ENCODE data around the gene RELN.

Gene RELN

GRCh38 chr7:103777440-103777839 lies 212.0 kb downstream of the RELN start:
- DNase-seq: no peak

DNA sequence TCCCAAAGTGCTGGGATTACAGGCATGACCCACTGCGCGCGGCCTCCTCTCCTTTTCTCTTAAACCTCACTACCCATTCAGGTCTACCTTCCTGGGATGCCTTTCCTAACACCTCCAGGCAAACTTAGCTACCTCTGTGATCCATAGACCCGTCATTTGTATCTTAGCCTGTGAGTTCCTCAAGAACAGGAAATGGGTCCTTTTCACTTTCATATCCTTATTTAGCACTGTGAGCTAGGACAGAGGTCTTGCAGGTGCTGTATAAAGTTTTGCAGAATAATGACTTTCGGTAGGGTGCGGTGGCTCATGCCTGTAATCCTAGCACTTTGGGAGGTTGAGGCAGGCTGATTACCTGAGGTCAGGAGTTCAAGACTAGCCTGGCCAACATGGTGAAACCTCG lies 215.7 kb downstream of the RELN start:
- no peak for DNase-seq

DNA sequence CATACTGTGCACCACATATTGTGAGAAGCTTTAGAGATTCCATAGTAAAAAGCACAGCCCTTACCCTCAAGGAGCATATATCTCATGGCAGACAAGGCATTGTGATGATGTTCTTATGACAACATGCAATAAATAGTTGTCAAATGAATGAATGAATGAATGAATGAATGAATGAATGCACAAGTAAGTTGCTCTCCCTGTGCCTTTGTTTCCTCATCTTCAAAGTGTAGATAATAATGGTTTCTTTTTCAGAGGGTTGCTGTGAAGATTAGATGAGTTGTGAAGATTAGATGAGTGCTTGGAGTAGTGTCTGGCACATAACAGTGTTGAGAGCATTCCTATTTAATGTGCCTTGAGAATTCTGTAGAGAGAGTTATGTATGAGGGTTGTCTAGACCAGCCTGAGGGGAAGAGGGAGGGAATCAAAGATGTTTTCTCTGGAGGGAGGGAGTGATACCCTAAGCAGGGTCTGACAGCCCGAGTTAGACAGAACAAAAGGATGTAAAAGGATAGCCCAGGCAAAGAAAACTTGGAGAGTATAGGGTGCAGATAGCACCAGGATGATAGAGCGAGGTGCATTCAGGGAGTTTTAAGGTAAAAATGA lies 217.2 kb downstream of the RELN start:
- DNase-seq: no peak

DNA sequence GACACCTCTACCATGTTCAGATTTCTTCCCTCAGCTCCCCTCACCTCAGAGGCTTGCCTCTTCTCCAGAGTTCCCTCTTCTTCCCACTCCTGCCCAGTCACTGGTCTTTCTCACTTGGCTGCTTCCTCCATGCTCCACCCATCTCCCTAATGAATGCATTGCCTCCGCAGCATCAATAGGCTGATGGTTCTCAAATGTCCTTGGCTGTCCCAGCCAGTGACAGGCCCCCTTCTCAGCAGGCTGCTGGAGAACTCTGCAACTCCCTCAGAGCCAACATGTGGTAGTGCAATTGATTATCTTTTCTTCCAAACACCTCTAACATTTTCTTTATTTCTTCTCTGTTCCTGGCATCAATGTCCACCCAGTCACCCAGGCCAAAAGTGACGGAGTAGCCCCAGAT lies 218.2 kb downstream of the RELN start:
- no peak for DNase-seq

- no peak for DNase-seq
Observed at GRCh38 chr7:103766660-103767059, 222.8 kb downstream of the RELN start.

DNA sequence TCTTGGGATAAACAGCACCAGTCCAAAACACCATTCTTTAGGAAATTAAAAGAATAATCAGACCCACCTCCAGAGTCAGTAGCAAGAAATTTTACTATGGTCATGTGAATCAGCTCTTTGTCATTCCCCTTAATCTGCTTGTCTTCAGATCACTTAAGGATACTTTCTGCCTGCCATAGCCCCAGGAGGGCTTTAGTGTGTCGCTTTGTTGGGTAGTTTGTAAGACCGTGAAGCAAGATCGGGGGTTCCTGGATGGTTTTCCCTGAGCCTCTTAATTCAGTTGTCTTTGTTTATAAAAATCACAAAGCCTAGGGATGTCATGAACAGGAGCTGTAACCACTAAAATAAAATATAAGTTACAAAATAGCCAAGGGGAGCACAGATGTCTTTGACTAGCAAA lies 223.6 kb downstream of the RELN start:
- DNase-seq: no peak

GRCh38 chr7:103764901-103765300 lies 224.6 kb downstream of the RELN start:
- no peak for DNase-seq

DNA sequence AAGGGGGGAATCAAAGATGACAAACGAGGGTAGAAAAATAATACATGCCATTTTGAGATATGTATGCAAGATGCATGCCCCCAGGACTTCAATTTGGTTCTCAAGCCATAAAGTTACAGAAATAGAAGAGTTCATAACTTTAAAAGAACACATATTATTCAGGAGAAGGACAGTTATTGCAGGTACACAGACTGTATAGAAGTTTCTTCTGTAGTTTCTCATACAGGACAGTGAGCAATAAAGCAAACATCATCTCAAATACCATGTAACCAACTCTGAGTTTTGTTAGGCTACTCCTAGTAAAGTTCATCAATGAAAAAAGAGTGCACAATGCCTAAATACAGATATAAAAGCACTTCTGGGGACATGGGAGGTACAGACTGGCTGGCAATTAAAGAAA lies 226.6 kb downstream of the RELN start:
- DNase-seq: no peak

GRCh38 chr7:103762065-103762760 lies 227.2 kb downstream of the RELN start:
- no peak for DNase-seq

DNA sequence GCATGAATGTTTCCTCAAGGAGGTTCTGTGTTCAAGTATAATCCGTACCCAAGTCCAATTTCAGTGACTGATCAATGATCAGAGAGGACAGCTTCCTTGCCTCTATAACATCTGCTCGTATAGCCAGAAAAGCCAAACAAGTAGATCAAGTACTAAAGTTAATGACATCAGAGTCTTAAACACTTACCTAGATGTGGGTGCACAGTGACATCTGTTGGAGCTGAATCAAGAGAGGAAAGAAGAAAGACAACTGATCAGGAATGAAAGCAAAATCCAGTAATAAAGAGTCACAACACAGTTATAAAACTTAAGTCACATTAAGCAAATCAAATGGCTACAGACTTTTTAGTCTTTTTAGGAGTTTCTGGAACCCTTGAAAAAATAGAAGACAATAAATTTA lies 236.5 kb downstream of the RELN start:
- DNase-seq: no peak

GRCh38 chr7:103751311-103751880 lies 238.1 kb downstream of the RELN start:
- no peak for DNase-seq

GRCh38 chr7:103748680-103749079 lies 240.8 kb downstream of the RELN start:
- DNase-seq: no peak

DNA sequence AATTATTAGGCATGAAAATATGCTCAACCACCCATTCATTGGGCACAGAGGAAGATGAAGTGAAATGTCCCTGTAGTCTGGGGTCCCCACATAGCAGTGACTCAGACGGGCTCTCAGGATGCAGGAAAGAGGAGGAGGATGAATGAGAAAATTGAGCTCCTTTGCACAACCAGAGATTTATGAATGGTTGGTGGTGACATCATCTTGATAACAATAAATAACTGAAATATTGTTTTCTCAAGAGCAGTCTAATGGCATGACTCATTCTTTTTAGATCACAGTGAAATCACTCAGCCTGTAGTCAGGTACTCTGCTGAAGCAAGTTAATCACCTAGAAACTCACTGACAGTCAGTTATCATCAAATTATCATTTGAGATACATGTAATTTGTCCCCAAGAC lies 254.1 kb downstream of the RELN start:
- DNase-seq: no peak

DNA sequence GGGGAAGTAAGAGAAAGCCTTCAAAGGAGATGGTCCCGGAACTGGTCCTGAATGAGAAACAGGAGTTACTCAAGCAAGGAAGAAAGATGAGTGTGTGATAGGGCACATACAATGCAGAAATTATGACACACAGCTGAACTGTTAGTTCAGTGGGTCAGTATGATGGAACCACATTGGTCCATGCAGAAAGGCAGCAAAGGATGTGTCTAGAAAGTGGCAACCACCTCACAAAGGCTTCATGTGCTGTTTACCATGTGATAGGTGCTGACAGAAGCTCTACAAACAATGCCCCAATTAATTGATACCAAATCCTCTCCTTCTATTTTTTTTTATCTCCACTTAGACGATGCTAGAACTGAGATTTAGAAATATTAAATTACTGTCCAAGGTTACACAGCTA lies 258.3 kb downstream of the RELN start:
- DNase-seq: no peak

GRCh38 chr7:103729026-103729425 lies 260.4 kb downstream of the RELN start:
- no peak for DNase-seq

- DNase-seq: no peak
Observed at GRCh38 chr7:103727982-103728610, 261.4 kb downstream of the RELN start.

DNA sequence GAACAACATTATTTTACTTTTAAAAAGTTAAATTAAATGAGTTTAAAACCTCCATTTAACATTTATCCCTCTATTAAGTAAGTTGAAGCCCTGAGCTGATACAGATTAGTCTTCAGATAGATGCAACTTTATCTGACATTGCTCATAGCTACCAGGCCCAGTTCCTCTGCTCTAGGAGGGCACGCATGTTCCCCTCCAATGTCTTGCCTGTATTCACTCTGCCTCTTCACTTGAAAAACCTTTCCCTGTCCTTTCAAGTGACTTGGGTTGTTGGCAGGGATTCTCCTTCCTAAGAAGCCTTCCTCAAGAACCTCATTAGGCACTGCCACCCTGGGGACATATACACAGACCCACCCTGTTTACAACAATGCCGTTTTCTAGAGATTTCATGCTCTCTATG lies 270.4 kb downstream of the RELN start:
- DNase-seq: no peak

DNA sequence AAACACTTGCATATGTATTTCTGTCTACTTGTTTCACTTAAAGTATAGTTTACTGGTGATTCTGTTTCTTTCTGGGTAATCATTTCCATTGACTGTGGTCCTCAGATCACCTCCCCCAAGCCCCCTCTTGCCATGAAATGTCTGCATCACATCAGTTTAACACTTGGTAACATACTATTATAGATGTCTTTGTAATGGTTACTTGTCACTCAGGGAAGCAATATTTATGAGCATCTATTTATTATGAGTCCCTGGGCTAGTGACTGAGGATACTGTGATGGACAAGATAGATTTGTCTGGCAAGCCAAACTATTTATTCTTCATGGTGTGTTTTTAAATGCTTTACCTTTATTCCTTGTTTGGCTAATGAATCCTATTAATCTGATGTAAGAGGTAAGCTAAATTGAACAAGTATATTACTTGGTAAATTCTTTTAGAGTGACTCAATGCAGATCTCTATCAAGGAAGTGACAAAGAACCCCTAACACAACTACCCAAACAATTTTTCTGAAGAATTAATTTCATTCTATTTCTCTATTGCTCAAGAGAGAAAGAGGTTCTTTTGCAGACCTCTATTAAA lies 270.9 kb downstream of the RELN start:
- DNase-seq: no peak

- no peak for DNase-seq
Observed at GRCh38 chr7:103717574-103717973, 271.9 kb downstream of the RELN start.

DNA sequence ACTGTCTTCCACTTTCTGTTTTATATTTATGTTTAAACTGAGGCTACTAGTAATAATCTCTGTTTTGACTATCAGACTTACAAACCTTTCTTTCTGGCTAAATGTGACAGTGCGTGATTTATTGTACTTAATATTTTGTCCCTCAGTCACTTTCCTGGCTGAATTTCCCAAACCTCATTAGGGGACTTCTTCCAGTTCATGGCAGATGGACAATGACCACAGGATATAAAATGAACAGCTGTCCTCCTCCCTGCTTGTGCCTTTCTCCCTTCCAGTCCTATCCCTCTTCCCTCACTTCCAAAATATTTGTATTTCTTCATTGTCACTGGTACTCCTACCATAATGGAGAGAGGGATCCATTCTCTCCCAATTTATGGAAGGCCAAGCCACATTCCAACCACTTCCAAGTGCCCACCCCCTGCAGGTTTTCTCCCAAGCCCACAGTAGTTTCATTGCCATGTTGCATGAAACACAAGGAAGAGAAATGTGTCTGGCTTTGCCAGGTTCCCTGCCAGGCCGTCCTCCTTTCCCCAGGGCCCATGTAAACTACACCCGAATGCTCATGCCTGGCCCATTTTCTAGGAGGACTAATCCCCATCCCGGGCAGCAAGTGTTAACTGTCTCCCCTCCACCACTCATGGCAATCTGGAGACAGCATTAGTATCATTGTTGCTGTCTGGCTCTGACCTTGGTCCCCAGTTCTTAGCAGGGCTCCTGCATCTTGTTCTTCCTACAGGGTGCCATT lies 273.9 kb downstream of the RELN start:
- DNase-seq: no peak

GRCh38 chr7:103714376-103714927 lies 275.0 kb downstream of the RELN start:
- DNase-seq: no peak

DNA sequence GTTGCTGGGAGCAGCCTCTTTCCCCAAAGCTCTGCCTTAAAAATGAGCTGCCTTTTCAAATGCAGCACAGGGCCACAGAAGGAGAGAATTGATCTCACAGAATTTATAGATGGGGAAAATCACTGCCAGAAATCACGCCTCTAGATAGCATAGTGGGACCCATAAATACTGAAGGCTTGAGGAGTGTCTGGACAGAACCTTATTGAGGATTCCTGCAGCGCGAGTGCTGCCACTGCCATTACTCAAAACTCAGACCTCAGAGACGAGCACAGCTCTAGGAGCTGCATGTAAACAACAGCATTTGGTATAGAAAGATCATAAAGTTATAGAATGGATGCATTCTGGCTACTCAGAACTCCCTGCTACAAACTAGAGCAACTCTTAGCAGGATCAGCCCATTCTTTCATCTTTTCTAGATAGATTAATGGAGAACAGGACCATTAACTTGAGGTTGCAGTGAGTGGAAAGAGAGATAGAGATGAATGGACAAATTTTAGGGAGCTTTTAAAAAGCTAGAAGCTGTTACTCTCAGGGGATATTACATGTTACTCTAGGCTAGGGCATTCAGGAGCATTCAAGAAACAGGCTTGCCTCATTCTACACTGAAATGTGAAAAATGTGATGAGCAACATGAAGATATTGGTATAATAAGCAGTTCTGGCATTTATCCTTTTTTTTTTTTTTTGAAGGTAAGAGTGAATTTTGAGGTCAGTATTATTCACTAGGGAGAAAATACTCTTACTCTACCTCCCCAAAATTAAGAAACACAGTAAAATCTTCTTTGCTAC lies 276.3 kb downstream of the RELN start:
- no peak for DNase-seq
